Stimulated activated CD4-positive, alpha-beta T cell treated with anti-CD3 and anti-CD28 coated beads, Interleukin-12 subunit alpha, Interleukin-12 subunit beta, amount 100 ng/mL, for 48 hours (primary cell): ENCODE data around the gene SLC9A3.

Experiments
- DNase-seq, 3 donors: peaks; one replicate each; pipeline ENCODE4 v3.0.0-alpha.2; 2020; ENCODE audit warnings: low read depth in 2 of 3, low spot score in 1 of 3

The SLC9A3 gene

DNA sequence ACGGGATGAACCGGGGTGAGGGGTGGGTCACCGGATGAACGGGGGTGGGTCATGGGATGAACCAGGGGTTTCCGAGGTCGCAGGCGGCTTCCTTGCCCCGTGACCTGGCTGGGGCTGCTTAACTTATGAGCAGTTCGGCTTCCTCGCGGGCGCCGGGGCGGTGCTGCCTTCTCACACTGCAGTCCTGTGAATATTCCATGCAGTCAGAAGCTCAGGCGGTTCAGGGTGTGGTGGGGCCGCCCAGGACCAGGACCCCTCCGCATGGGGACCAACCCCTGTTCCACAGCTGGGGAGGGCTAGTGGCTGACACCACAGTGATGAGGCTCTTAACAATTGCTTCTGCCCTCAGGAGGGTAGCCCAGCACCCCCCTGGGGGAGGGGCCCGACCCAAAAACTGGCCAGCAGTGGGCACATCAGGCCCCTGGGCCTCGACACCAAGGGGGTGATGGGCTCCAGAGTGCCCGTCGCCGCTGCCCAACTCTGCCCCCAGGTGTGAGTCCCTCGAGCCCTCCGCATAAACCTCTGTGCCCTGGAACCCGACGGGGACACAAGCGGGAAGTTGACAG, 30.9 kb upstream of the SLC9A3 start:
- no peak for DNase-seq

DNA sequence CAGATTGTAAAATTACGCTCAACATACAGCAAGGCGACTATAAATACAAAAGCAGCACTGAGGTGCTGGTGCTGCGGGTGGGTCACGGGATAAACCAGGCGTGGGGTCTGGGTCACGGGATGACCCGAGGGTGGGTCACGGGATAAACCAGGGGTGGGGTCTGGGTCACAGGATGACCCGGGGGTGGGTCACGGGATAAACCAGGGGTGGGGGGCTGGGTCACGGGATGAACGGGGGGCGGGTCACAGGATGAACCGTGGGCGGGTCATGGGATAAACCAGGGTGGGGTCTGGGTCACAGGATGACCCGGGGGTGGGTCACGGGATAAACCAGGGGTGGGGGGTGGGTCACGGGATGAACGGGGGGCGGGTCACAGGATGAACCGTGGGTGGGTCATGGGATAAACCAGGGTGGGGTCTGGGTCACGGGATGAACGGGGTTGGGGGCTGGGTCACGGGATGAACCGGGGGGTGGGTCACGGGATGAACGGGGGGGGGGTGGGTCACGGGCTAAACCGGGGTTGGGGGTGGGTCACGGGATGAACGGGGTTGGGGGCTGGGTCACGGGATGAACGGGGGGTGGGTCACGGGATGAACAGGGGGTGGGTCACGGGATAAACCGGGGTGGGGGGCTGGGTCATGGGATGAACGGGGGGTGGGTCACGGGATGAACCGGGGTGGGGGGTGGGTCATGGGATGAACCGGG, 30.2 kb upstream of the SLC9A3 start:
- no peak for DNase-seq

DNA sequence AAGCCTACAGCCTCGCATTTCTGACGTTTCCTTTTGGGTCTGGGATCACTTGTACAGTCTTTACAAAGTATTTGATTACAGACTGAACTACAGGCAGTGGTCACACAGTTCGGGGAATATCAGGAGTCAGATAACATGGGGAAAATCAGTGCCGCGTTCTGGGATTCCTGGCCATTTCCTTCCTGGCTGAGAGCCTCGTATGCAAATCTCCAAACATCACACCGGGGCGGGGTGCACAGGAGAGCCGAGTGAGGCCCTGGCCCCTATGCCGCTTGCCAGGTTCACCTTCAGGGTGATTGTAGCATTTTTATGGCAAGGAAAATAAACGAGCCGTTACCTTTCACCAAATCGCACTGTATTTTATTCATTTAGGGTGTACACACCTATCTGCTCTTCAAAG, 29.6 kb upstream of the SLC9A3 start:
- DNase-seq: no peak

DNA sequence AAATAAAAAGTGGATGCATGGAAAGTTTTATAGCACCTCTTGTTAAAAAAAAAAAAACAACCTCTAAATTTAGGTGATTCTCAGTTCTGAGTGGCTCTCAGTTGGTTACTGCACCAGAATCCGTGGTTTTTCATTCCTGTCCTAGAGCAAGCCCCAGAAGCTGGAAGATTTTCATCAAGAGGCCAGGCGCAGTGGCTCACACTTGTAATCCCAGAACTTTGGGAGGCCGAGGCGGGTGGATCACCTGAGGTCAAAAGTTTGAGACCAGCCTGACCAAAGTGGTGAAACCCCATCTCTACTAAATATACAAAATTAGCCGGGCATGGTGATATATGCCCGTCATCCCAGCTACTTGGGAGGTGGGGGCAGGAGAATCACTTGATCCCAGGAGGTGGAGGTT, 27.2 kb upstream of the SLC9A3 start:
- no peak for DNase-seq

DNA sequence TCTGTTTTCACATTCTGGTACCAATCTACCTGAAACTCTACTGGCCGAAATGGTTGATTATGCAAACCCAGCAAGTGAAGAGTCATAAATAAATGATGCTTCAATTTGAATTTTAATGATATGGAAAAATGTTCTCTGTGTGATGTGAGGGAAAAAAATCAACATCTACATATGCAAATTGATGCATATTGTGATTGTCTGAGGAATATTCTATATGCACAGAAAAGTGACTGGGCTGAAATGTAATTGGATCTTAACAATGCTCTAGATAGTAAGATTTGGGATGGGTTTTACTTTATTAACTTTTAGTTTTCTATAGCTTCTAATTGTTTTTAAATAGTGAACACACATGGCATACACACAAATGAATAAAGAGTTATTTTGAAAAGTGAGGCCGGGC, 25.0 kb upstream of the SLC9A3 start:
- DNase-seq: no peak

DNA sequence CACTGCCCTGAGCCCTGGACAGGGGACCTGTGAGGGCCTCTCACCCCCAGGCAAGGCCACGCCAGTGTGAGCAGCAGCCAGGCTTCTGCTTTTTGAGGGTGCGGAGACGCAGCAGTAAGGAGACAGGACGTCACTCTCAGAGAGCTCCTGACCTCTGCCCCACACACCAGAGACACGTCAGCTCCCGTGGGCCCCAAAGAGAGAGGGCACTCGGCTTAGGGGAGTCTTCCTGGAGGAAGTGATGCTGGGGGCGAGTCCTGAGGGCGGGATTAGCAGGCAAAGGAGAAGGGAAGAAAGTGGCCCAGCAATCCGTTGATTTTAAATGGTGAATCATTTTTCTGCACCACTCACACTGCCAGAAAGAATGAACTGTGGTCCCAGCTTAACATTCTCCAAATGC, 24.0 kb upstream of the SLC9A3 start:
- DNase-seq: no peak

DNA sequence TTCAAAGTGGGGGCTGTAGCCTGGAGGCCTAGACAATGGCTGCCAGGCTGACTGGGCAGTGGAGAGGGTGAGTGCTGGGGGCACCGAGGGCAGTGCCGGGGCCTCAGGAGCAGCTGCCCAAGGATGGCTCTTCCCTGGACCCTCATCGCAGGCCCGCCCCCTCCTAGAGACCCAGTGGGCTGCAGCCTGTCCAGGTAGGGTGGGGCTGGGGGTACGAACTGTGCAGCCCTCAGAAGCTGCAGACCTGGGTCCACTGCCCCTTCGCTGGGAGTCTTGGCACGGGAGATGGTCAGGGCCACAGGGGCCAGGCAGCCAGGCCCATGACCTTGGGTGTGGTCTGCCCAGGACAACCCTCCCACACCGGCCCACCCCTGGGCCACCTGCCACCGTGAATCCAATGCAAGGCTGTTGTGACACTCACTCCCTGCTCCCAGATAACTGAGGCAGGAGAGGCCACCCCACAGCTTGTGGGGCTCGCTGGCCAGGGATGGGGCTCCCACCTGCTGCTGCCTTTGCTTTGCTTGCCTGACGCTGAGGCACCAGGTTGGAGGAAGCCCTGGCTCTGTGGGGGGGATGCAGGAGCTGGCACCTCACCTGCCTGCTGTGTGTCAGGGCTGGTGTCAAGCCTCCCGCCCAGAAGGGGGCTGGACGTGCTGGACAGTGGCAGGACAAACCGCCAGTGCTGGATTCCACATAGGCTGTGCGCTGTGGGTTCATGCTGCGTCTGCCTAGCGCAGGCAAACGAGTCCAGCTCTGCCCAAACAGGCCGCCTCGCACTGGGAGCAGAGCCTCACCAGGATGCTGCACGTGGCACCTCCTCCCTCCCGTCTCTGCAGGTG, 23.1 kb upstream of the SLC9A3 start:
- DNase-seq: no peak

DNA sequence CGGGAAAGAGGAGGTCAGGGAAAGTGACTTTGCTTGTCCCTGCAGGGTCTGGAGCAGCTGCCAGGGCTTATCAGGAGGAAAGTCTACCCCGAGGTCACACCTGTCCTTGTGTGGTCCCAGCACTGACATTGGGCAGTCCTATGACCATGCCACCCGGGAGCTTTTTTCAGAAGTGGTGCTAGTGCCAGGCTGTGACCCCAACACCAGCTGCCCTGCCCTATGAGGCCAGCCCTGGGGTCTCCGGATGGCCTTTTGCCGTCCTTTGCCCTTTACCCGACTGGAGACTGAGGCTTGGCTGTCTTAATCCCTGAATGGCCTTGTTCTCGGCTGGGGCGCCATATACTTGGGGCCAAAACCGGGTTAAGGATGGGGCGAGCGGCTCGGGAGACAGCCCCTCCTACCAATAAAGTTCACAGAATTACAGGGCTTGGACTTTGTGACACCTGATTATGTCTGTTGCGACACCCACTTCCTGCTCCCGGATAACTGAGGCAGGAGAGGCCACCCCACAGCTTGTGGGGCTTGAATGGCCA, 22.2 kb upstream of the SLC9A3 start:
- no peak for DNase-seq

DNA sequence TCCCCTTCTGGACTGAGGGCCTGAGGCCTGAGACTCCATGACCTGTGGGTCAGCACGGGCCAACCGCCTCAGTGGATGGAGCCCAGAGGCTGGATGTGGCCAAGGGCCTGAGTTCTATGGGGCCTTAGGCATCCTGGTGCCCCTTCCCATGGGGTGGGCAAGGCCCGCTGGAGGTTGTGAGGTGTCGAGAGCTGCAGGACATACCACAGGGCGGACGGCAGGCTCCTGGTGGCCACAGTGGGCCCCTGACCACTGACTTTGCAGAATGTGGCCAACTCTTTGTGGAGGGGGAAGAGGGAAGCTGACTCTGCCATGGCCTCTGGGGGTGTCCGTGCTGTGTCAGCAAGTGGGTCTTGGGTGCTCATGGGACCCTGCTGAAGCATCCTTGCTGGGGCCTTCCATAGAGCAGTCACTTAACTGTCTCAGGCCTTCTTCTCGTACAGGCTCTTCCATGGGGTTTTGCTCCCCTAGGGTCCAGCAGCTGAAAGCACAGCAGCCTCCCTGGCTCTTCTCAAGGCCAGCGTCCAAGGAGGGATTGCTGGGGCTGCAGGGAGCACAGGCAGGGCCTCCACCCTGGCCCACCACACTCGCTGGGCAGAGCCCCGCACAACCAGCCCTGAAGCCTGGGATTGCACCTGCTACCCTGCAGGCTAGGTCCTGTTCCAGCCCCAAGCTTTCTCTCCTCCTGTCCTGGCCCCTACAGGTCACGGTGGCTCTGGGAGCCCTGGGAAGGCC, 21.6 kb upstream of the SLC9A3 start:
- DNase-seq: no peak

DNA sequence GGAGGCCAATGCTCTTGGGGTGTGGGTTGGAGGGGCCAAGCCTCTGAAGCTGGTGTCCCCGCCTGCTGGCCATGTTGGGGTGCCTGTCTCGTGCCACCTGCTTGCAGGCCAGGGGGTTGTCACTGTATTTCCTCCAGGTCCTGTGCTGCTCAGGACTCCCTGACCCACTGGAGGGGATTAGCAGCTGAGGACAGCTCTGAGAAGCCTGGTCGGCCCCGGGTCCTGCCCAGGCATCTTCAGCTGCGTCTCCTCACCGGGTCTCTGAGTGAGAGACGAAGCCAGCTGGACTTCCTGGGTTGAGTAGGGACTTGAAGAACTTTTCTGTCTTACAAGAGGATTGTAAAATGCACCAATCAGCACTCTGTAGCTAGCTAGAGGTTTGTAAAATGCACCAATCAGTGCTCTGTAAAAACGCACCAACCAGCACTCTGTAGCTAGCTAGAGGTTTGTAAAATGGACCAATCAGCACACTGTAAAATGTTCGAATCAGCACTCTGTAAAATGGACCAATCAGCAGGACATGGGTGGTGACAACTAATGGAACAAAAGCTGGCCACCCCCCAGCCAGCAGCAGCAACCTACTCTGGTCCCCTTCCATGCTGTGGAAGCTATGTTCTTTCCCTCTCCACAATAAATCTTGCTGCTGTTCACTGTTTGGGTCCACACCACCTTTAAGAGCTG, 20.6 kb upstream of the SLC9A3 start:
- no peak for DNase-seq

DNA sequence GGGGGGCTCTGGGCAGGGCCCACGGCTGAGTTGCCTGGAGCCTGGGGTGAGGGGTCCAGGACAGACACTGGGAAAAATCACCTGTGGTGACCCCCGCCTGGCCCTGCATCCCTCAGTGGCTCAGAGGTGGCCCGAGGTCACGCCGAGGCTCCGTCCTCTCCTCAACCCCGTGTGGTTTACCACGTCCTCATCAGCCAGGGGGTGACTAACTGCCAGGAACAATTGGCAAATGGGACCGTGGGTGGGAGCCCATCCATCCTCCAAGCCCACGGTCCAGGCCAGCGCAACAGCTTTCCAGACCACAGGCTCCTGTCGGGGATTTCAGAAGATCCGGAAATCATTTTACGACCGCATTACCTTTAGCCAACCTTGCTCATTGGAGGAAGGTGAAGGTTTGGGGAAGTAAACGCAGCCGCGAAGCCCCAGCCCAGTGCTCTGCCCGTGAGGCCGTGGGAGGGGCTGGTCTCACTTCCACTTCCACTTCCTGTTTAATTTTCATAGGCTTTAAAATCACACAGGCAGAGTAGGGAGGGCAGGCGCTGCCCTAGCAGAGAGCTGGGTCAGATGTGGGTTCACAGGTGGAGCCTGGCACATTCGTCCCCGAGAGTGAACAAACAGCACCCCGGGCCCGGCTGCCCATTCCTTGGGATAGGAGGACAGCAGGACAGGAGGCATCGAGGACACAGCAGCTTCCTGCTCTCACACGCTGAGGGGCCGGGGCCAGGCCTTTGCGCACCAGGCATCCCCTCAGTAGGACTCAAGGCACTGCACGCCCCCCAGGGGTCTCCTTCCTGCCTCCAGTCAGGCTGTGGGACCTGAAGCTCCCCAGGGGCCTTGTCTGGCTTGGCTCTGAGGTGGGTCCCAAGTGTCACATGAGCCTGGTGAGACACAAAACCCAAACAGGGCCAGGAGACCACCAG, 19.8 kb upstream of the SLC9A3 start:
- DNase-seq: peak; percentile 19 to 44 (median 30)

DNA sequence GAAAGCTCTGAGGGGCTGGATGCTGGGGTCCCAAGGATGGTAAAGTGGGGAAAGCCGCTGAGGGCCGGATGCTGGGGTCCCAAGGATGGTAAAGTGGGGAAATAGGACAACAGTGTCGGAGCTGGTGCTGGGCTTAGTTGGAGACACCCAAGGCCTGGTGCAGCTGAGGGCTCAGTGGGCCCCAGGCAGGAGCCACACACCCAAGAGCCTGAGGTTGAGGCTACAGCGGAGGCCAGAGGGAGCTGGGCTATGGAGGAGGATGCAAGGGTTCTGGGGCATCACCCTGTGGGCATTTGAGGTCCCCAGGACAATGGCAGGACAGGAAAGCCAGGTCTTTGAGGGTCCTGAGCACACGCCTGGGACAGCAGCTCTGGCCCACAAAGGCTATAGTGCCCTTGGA, 19.1 kb upstream of the SLC9A3 start:
- DNase-seq: no peak

DNA sequence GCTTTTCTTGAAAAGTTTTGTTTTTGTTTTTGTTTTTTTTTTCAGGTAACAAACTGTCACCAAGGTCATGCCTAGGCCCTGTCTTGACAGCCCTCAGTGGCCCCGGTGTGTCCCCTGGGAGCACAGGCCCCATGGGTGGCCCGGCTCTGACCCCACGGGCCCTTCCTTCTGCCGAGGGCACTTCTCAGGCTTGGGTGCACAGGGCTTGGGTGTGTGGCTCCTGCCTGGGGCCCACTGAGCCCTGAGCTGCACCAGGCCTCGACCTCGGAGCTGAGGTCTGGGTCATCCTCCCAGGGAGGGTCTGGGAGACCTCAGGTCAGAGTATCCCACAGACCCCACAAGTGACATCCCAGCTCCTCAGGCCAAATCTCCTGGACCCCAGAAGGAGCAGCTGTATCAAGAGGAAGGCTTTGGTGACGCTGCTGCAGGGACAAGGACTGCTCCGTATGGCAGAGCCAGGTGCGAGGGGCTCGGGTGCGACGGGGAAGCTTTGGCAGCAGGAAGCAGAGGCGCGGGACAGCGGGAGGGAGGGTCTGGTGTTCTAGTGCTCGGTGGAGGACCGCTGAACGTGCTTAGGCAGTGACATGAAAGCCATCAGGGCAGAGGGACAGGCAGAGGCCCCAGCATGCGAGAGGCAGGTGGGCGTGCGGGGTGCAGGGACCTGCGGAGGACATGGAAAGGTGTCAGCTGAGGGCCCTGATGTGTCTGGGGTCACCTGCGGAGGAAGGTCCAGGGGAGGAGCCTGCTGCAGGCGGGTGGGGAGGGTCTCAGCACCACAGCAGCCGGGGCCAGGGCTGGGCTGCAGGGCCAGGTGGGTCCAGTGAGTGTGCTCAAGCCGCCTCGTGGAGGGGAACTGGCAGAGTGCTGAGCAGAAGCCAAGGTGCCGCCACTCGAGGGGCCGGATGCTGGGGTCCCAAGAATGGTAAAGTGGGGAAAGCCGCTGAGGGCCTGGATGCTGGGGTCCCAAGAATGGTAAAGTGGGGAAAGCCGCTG, 18.4 kb upstream of the SLC9A3 start:
- DNase-seq: no peak

DNA sequence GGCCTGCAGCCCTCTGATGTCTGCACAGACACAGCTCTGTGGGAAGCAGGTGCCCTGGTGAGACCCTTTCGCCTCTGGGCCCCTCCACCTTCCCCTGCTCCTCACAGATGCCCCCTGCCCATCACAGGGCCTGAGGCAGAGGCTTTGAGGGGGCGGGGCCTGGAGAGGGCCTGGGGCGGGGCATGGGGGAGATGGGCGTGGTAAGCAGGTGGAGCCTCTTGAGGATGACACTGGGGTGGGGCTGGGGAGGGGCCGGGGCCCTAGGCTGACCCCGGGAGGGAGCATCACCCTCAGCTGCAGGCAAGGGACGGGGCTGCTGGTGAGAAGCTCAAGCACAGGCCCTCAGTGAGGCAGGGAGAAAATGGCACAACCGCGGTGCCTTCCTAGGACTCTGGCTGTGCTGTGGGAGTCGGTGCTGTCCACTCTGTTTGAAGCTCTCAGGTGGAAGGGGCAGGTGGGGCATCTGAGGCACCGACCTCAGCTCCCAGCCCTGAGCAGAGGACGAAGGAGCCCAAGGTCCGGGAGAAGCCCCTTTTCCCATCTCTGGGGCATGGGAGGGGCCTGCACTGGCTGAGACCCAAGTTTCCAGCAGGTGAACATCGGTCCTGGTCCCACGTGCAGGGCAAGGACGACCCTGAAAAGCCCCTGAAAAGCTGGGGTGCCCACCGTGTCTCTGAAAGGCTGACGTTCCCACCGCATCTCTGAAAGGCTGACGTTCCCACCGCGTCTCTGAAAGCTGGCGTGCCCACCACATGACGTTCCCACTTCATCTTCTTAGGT, 17.5 kb upstream of the SLC9A3 start:
- DNase-seq: no peak

DNA sequence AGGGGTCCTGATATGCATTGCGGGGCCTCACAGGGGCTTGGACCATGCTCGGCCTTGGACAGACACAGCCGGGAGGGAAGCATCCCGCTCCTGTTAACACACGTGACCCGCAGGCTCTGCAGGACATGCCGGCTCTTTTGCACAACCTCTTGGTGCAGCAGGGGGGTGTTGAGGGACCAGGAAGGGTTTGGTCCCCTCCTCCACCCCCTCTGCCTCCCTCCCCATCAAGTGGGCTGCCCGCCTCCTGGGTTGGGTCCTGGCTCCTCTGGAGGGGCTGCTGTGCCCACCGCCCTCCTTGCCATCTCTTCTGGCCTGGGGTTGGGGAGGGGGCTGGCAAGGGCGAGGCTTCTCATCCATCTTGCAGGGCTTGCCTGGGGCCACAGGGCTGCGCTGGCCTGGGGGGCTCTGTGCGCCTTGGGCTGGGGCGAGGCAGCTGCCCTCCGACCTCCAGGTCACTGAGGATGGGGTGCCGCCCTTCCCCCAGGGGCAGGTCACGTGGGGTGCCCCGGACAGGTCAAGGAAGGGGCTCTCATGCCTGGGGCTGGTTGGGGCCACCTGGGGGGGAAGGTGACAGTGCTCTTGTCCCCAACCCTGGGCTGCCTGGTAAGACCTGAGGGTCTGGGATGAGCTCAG, 16.8 kb upstream of the SLC9A3 start:
- DNase-seq: no peak

DNA sequence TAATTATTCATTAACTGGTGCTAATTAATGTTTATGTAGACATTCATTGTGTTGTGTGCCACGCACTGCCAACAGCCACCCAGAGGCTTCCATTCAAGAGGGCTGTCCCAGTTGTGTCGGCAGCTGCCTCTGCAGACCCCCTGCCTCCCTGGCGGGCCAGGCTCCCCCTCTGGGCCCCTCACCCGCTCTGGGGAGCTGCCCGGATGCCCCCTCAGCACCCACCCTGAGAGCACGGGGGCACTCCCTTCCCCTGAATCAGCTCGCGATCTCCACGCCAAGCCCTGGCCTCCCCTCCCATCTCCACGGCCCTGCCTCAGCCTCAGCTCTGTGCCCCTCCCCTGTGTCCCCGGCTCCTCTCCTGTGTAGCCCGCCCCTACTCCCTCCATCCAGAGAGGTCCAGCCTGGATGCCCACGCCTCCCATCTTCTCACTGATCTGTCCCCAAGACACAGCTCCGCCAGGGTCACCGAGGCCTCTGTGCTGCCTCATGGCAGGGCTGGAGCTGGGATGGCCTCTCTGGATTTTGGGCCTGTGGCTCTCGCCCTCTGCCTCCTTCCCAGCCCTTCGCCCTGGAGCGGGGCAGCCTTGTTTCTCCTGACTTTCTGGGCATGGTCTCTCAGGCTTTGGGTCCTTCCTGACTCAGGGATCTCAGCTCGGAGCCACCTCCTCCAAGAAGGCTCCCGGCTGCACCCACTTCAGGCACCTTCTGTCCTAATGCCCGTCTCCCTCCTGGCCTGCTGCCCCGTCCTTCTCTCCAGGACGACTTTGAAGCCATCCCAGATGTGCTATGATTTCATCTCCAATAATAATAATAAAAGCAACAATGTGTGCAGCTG, 16.0 kb upstream of the SLC9A3 start:
- no peak for DNase-seq
